BLaER1 (cell line): Measurements from ENCODE around the gene ZMIZ2.

ENCODE experiments used
- H3K27ac ChIP-seq: shearing (Covaris generic); formaldehyde crosslinking; 2 replicates; pipeline ENCODE4 v1.8.1; 2022
- H3K27me3 ChIP-seq: shearing (Covaris generic); formaldehyde crosslinking; 2 replicates; pipeline ENCODE4 v1.8.1; 2022
- H3K36me3 ChIP-seq: shearing (Covaris generic); formaldehyde crosslinking; 2 replicates; pipeline ENCODE4 v1.8.1; 2022
- H3K4me1 ChIP-seq: shearing (Covaris generic); formaldehyde crosslinking; 2 replicates; pipeline ENCODE4 v1.8.1; 2022
- H3K4me2 ChIP-seq: shearing (Covaris generic); formaldehyde crosslinking; 2 replicates; pipeline ENCODE4 v1.8.1; 2022
- H3K4me3 ChIP-seq: shearing (Covaris generic); formaldehyde crosslinking; 2 replicates; pipeline ENCODE4 v1.8.1; 2022
- H3K9ac ChIP-seq: shearing (Covaris generic); formaldehyde crosslinking; 2 replicates; pipeline ENCODE4 v1.8.1; 2022
- H3K9me3 ChIP-seq: shearing (Covaris generic); formaldehyde crosslinking; 2 replicates; pipeline ENCODE4 v1.8.1; 2022
- H4K20me1 ChIP-seq: shearing (Covaris generic); formaldehyde crosslinking; 2 replicates; pipeline ENCODE4 v1.8.1; 2022
- Cebpa-rat ChIP-seq: shearing (Covaris generic); IDR thresholded peaks from 2 replicates; pipeline ENCODE4 v1.8.1; 2022

ZMIZ2 gene

GRCh38 chr7:44764665-44765578 is 16.3 kb downstream of the ZMIZ2 start:
- no peak for TF ChIP-seq Cebpa-rat
- peaks cover 98% of the 10 kb centered on the region for H3K36me3 ChIP-seq

GRCh38 chr7:44765579-44766415 is 17.1 kb downstream of the ZMIZ2 start:
- TF ChIP-seq Cebpa-rat: no peak
- no peak overlapping the region for H3K27ac ChIP-seq
- H3K4me3 ChIP-seq: no peak overlapping the region
- peaks cover 29% of the 10 kb centered on the region for H3K4me1 ChIP-seq
- 0 out of 2 replicates have a peak, but pooled peaks cover 9% of the 10 kb centered on the region for H4K20me1 ChIP-seq
- H3K9ac ChIP-seq: no peak overlapping the region
- no peaks in the 10 kb centered on the region for H3K9me3 ChIP-seq
- peaks cover 92% of the 10 kb centered on the region for H3K36me3 ChIP-seq
- H3K27me3 ChIP-seq: no peaks in the 10 kb centered on the region
- no peak overlapping the region for H3K4me2 ChIP-seq

More at GRCh38 chr7:44764665-44765578, 16.3 kb downstream of the ZMIZ2 start:
- Histone ChIP-seq H3K9me3 (no peaks in the 10 kb centered on the region), H4K20me1 (0 out of 2 replicates have a peak, but pooled peaks cover 9% of the 10 kb centered on the region), H3K4me1 (peaks cover 26% of the 10 kb centered on the region), H3K4me2 (no peak overlapping the region), H3K9ac (no peak overlapping the region), H3K4me3 (no peak overlapping the region), H3K27ac (no peak overlapping the region), H3K27me3 (no peaks in the 10 kb centered on the region)

GRCh38 chr7:44766416-44766801 is 17.8 kb downstream of the ZMIZ2 start:
- peaks cover 86% of the 10 kb centered on the region for H3K36me3 ChIP-seq
- no peak overlapping the region for H3K27ac ChIP-seq
- no peak overlapping the region for H3K9ac ChIP-seq
- H3K4me2 ChIP-seq: no peak overlapping the region
- peaks cover 30% of the 10 kb centered on the region for H3K4me1 ChIP-seq
- no peak overlapping the region for H3K4me3 ChIP-seq
- TF ChIP-seq Cebpa-rat: no peak
- no peaks in the 10 kb centered on the region for H3K27me3 ChIP-seq
- 0 out of 2 replicates have a peak, but pooled peaks cover 9% of the 10 kb centered on the region for H4K20me1 ChIP-seq
- no peaks in the 10 kb centered on the region for H3K9me3 ChIP-seq

- H3K9ac ChIP-seq: no peak overlapping the region
- peaks cover 35% of the 10 kb centered on the region for H3K4me1 ChIP-seq
- H3K27me3 ChIP-seq: no peaks in the 10 kb centered on the region
- 0 out of 2 replicates have a peak, but pooled peaks cover 9% of the 10 kb centered on the region for H4K20me1 ChIP-seq
- no peak overlapping the region for H3K4me2 ChIP-seq
- no peaks in the 10 kb centered on the region for H3K9me3 ChIP-seq
- no peak for TF ChIP-seq Cebpa-rat
- H3K4me3 ChIP-seq: no peak overlapping the region
- H3K36me3 ChIP-seq: peaks cover 78% of the 10 kb centered on the region
- 0 out of 2 replicates have a peak overlapping the region, but pooled peaks have one; percentile 18 for H3K27ac ChIP-seq
Observed at GRCh38 chr7:44767134-44767911, 18.7 kb downstream of the ZMIZ2 start.

GRCh38 chr7:44767912-44768627 is 19.4 kb downstream of the ZMIZ2 start:
- no peaks in the 10 kb centered on the region for H3K27me3 ChIP-seq
- H3K4me1 ChIP-seq: peaks cover 35% of the 10 kb centered on the region
- no peaks in the 10 kb centered on the region for H3K9me3 ChIP-seq
- no peak overlapping the region for H3K4me2 ChIP-seq
- 0 out of 2 replicates have a peak, but pooled peaks cover 9% of the 10 kb centered on the region for H4K20me1 ChIP-seq
- no peak overlapping the region for H3K9ac ChIP-seq
- H3K4me3 ChIP-seq: no peak overlapping the region
- no peak for TF ChIP-seq Cebpa-rat
- peaks cover 70% of the 10 kb centered on the region for H3K36me3 ChIP-seq
- H3K27ac ChIP-seq: 0 out of 2 replicates have a peak overlapping the region, but pooled peaks have one; percentile 26

GRCh38 chr7:44768628-44769371 is 20.2 kb downstream of the ZMIZ2 start:
- Histone ChIP-seq H3K4me3 (no peak overlapping the region), H3K27ac (0 out of 2 replicates have a peak overlapping the region, but pooled peaks have one; percentile 26), H3K4me1 (peaks cover 35% of the 10 kb centered on the region), H3K9me3 (no peaks in the 10 kb centered on the region), H3K36me3 (peaks cover 63% of the 10 kb centered on the region), H4K20me1 (0 out of 2 replicates have a peak, but pooled peaks cover 9% of the 10 kb centered on the region), H3K27me3 (no peaks in the 10 kb centered on the region), H3K9ac (0 out of 2 replicates have a peak overlapping the region, but pooled peaks have one; percentile 10), H3K4me2 (no peak overlapping the region)
- TF ChIP-seq Cebpa-rat: no peak

- H3K27ac ChIP-seq: no peak overlapping the region
- peaks cover 57% of the 10 kb centered on the region for H3K36me3 ChIP-seq
- no peak overlapping the region for H3K4me2 ChIP-seq
- H3K9ac ChIP-seq: no peak overlapping the region
- no peaks in the 10 kb centered on the region for H3K9me3 ChIP-seq
- no peak overlapping the region for H3K4me3 ChIP-seq
- no peak for TF ChIP-seq Cebpa-rat
- H4K20me1 ChIP-seq: 0 out of 2 replicates have a peak, but pooled peaks cover 9% of the 10 kb centered on the region
- no peaks in the 10 kb centered on the region for H3K27me3 ChIP-seq
- peaks cover 35% of the 10 kb centered on the region for H3K4me1 ChIP-seq
Observed at GRCh38 chr7:44769376-44769775, 20.7 kb downstream of the ZMIZ2 start.

GRCh38 chr7:44769776-44770294 is 21.2 kb downstream of the ZMIZ2 start:
- H3K4me2 ChIP-seq: no peak overlapping the region

More at GRCh38 chr7:44769776-44770294, 21.2 kb downstream of the ZMIZ2 start:
- no peak for TF ChIP-seq Cebpa-rat
- H3K27me3 ChIP-seq: no peaks in the 10 kb centered on the region
- H3K9me3 ChIP-seq: no peaks in the 10 kb centered on the region
- H3K4me3 ChIP-seq: no peak overlapping the region
- H3K9ac ChIP-seq: no peak overlapping the region
- H3K4me1 ChIP-seq: peaks cover 35% of the 10 kb centered on the region
- no peak overlapping the region for H3K27ac ChIP-seq
- peaks cover 53% of the 10 kb centered on the region for H3K36me3 ChIP-seq
- 0 out of 2 replicates have a peak, but pooled peaks cover 9% of the 10 kb centered on the region for H4K20me1 ChIP-seq
